H1 (cell line): ENCODE measurements around the gene GAPDH. TPM values are rescaled to one million over a fixed set of nuclear protein-coding genes. Genes with fewer than 3 reads are reported as not detected.

Source experiments
- CTCF ChIA-PET: fragments of 300-600 bp; sonication (Branson Sonifier 250); formaldehyde crosslinking; loops from one replicate; lab custom pipeline; 2021; ENCODE audit not compliant: partially characterized antibody; lab: Charles Lee
- POLR2A ChIA-PET: fragments of 300-600 bp; sonication (Branson Sonifier 250); formaldehyde crosslinking; loops from one replicate; lab custom pipeline; 2021; ENCODE audit warnings: inconsistent platforms; ENCODE audit not compliant: partially characterized antibody; lab: Charles Lee
- DNase-seq, 2 experiments: peaks; one replicate each; pipeline versions ENCODE4 v3.0.0 to v3.0.0-alpha.2; 2010 to 2022; ENCODE audit warnings: low spot score in 2 of 2, low read depth in 1 of 2, mixed read lengths in 1 of 2
- FAIRE-seq: peaks from 2 replicates; lab custom pipeline; 2011; peaks lifted over from hg19 to GRCh38; lab: Jason Lieb, UNC
- H2AFZ ChIP-seq: 2 replicates; pipeline ENCODE4 v1.8.1; 2012; ENCODE audit warnings: low read length, inconsistent platforms
- H2AK5ac ChIP-seq: 2 replicates; pipeline ENCODE4 v1.6.1; 2013; ENCODE audit warnings: low read depth, low read length
- H2BK120ac ChIP-seq: replicated peaks from 2 replicates; pipeline ENCODE3; 2013; ENCODE audit warnings: low read depth, low read length, inconsistent platforms
- H2BK12ac ChIP-seq: 2 replicates; pipeline ENCODE4 v1.6.1; 2013; ENCODE audit warnings: low read depth, low read length
- H2BK15ac ChIP-seq: 2 replicates; pipeline ENCODE4 v1.6.1; 2013; ENCODE audit warnings: low read length
- H2BK20ac ChIP-seq: 2 replicates; pipeline ENCODE4 v1.6.1; 2013; ENCODE audit warnings: low read length
- H2BK5ac ChIP-seq: 2 replicates; pipeline ENCODE4 v1.6.1; 2013; ENCODE audit warnings: low read depth, low read length
- H3K14ac ChIP-seq: 2 replicates; pipeline ENCODE4 v1.6.1; 2013; ENCODE audit warnings: inconsistent platforms; ENCODE audit not compliant: insufficient read length
- H3K18ac ChIP-seq: 2 replicates; pipeline ENCODE4 v1.6.1; 2013; ENCODE audit warnings: low read length; ENCODE audit errors: extremely low read depth
- H3K23ac ChIP-seq: 2 replicates; pipeline ENCODE4 v1.6.1; 2013; ENCODE audit warnings: inconsistent platforms; ENCODE audit not compliant: insufficient read length
- H3K23me2 ChIP-seq: 2 replicates; pipeline ENCODE4 v1.6.1; 2013; ENCODE audit warnings: low read depth, low read length
- H3K27ac ChIP-seq: 2 replicates; pipeline ENCODE4 v1.6.1; 2011; ENCODE audit warnings: low read depth, low read length, inconsistent platforms
- H3K27me3 ChIP-seq, 4 experiments: replicated peaks in 1 of 4; 1 replicate in 1 of 4; 2 replicates in 3 of 4; pipeline versions ENCODE4 v1.6.1 to v1.8.1; 2011 to 2013; ENCODE audit warnings: low read length in 3 of 4, mild to moderate bottlenecking in 3 of 4, inconsistent platforms in 2 of 4, mixed read lengths in 2 of 4, moderate library complexity in 1 of 4; ENCODE audit not compliant: control insufficient read depth in 3 of 4, insufficient read depth in 3 of 4; ENCODE audit errors: extremely low read depth in 1 of 4
- H3K36me3 ChIP-seq, 4 experiments: 2 replicates each; pipeline versions ENCODE4 v1.6.1 to v1.8.1; 2011 to 2013; ENCODE audit warnings: mild to moderate bottlenecking in 4 of 4, low read length in 3 of 4, moderate library complexity in 2 of 4, control low read depth in 1 of 4, inconsistent platforms in 1 of 4; ENCODE audit not compliant: insufficient read depth in 4 of 4, control insufficient read depth in 2 of 4
- H3K4ac ChIP-seq: replicated peaks from 2 replicates; pipeline ENCODE3; 2013; ENCODE audit warnings: low read length, low read depth, mixed read lengths, inconsistent platforms; ENCODE audit not compliant: insufficient read length
- H3K4me1 ChIP-seq, 4 experiments: replicated peaks in 1 of 4; 1 replicate in 1 of 4; 2 replicates in 3 of 4; pipeline versions ENCODE4 v1.6.1 to v1.8.1; 2011 to 2013; ENCODE audit warnings: low read length in 3 of 4, inconsistent platforms in 2 of 4, mixed read lengths in 1 of 4; ENCODE audit not compliant: insufficient read depth in 4 of 4, control insufficient read depth in 3 of 4
- H3K4me2 ChIP-seq, 2 experiments: 2 replicates each; pipeline versions ENCODE4 v1.6.1 to v1.8.1; 2011 to 2013; ENCODE audit warnings: low read depth in 2 of 2, low read length in 2 of 2, control low read depth in 1 of 2, inconsistent platforms in 1 of 2, mild to moderate bottlenecking in 1 of 2; ENCODE audit not compliant: insufficient read depth in 1 of 2
- H3K4me3 ChIP-seq, 4 experiments: fragments of 200-600, 300-600 bp in 1 of 4; sonication (generic), shearing (Covaris generic), sonication (Bioruptor Twin) in 1 of 4; 2 replicates each; pipeline versions ENCODE4 v1.5.1 to v1.8.1; 2011 to 2016; ENCODE audit warnings: low read length in 4 of 4, low read depth in 3 of 4, control low read depth in 2 of 4, inconsistent platforms in 2 of 4, mild to moderate bottlenecking in 2 of 4, mixed read lengths in 1 of 4, moderate library complexity in 1 of 4; ENCODE audit not compliant: insufficient read depth in 2 of 4; ENCODE audit errors: extremely low read depth in 1 of 4
- H3K56ac ChIP-seq: replicated peaks from 2 replicates; pipeline ENCODE3; 2013; ENCODE audit warnings: low read depth, mild to moderate bottlenecking, mixed read lengths, low read length, inconsistent platforms; ENCODE audit not compliant: insufficient read length
- H3K79me1 ChIP-seq: 2 replicates; pipeline ENCODE4 v1.6.1; 2013; ENCODE audit warnings: low read depth, low read length, control low read depth
- H3K79me2 ChIP-seq, 2 experiments: 2 replicates each; pipeline versions ENCODE4 v1.6.1 to v1.8.1; 2012 to 2013; ENCODE audit warnings: low read length in 2 of 2, mild to moderate bottlenecking in 2 of 2, inconsistent platforms in 1 of 2; ENCODE audit not compliant: insufficient read depth in 2 of 2, control insufficient read depth in 1 of 2
- H3K9ac ChIP-seq, 4 experiments: replicated peaks in 1 of 4; 1 replicate in 1 of 4; 2 replicates in 3 of 4; pipeline versions ENCODE4 v1.6.1 to v1.8.1; 2011 to 2013; ENCODE audit warnings: low read depth in 3 of 4, low read length in 3 of 4, control low read depth in 2 of 4, mild to moderate bottlenecking in 2 of 4, moderate library complexity in 2 of 4, inconsistent platforms in 1 of 4; ENCODE audit errors: extremely low read depth in 1 of 4
- H3K9me3 ChIP-seq, 2 experiments: 2 replicates each; pipeline versions ENCODE4 v1.6.1 to v1.8.1; 2012 to 2013; ENCODE audit warnings: mild to moderate bottlenecking in 2 of 2, moderate library complexity in 2 of 2, control low read depth in 1 of 2, inconsistent platforms in 1 of 2, low read depth in 1 of 2, low read length in 1 of 2, mixed read lengths in 1 of 2; ENCODE audit not compliant: insufficient read depth in 2 of 2
- H4K20me1 ChIP-seq, 2 experiments: replicated peaks in 1 of 2; 2 replicates each; pipeline versions ENCODE3 to v1.8.1; 2011 to 2013; ENCODE audit warnings: inconsistent platforms in 2 of 2, low read length in 2 of 2, mild to moderate bottlenecking in 1 of 2; ENCODE audit not compliant: insufficient read depth in 2 of 2, control insufficient read depth in 1 of 2
- H4K5ac ChIP-seq: 2 replicates; pipeline ENCODE4 v1.6.1; 2013; ENCODE audit warnings: low read length, low read depth, mixed read lengths, inconsistent platforms; ENCODE audit not compliant: insufficient read length
- H4K8ac ChIP-seq: 2 replicates; pipeline ENCODE4 v1.8.0; 2013; ENCODE audit warnings: mild to moderate bottlenecking, moderate library complexity, low read length, inconsistent platforms; ENCODE audit not compliant: insufficient read depth; ENCODE audit errors: extremely low read depth
- H4K91ac ChIP-seq: replicated peaks from 2 replicates; pipeline ENCODE3; 2013; ENCODE audit warnings: low read length, mixed read lengths, inconsistent platforms; ENCODE audit not compliant: insufficient read length
- ASH2L ChIP-seq: fragments of 200-600, 300-600 bp; sonication (generic); IDR thresholded peaks from one replicate; pipeline ENCODE4 v1.7.1; 2017; ENCODE audit warnings: low read length
- CBX5 ChIP-seq: fragments of 300-800, 300-1000 bp; sonication (generic); IDR thresholded peaks from 2 replicates; pipeline ENCODE4 v1.7.1; 2016; ENCODE audit warnings: antibody characterized with exemption, low read length, low read depth
- CREB1 ChIP-seq: IDR thresholded peaks from 2 replicates; pipeline ENCODE4 v1.6.1; 2012; ENCODE audit warnings: inconsistent platforms
- EP300 ChIP-seq, 2 experiments: IDR thresholded peaks; 1 replicate in 1 of 2; 2 replicates in 1 of 2; pipeline ENCODE4 v1.6.1; 2011 to 2012; ENCODE audit warnings: low read depth in 2 of 2, low read length in 2 of 2, mild to moderate bottlenecking in 2 of 2, borderline replicate concordance in 1 of 2, inconsistent platforms in 1 of 2, moderate library complexity in 1 of 2
- NANOG ChIP-seq: IDR thresholded peaks from 2 replicates; pipeline ENCODE4 v1.6.1; 2011; ENCODE audit warnings: low read length, low read depth, mild to moderate bottlenecking, inconsistent platforms; ENCODE audit not compliant: insufficient read depth, poor library complexity, severe bottlenecking
- RAD21 ChIP-seq, 2 experiments: IDR thresholded peaks in 1 of 2; conservative IDR thresholded peaks in 1 of 2; 2 replicates each; pipeline ENCODE4 v1.6.1; 2011; ENCODE audit warnings: low read depth in 2 of 2, low read length in 2 of 2, improper control_type of control experiment in 1 of 2, inconsistent platforms in 1 of 2, mild to moderate bottlenecking in 1 of 2, moderate library complexity in 1 of 2
- SUZ12 ChIP-seq: fragments of 200-600 bp; sonication (generic); IDR thresholded peaks from 2 replicates; pipeline ENCODE4 v1.6.1; 2012; ENCODE audit warnings: mild to moderate bottlenecking, inconsistent platforms, low read length, moderate library complexity, mixed read lengths
- TAF7 ChIP-seq: optimal IDR thresholded peaks from 2 replicates; pipeline ENCODE3; 2011; ENCODE audit warnings: low read depth, mild to moderate bottlenecking, inconsistent platforms, low read length, moderate library complexity, borderline replicate concordance
- WGBS, 2 experiments: shearing (Covaris generic) in 1 of 2; methylation state at CpG; one replicate each; pipeline versions ENCODE4 v1.1.6 to v1.1.7; 2013 to 2015; ENCODE audit warnings: low lambda C conversion rate in 2 of 2, mixed read lengths in 2 of 2, inconsistent platforms in 1 of 2, low coverage in 1 of 2, missing lambda C conversion rate in 1 of 2; ENCODE audit not compliant: insufficient replicate concordance in 2 of 2, insufficient coverage in 1 of 2, insufficient read length in 1 of 2; ENCODE audit errors: extremely low coverage in 1 of 2, missing lambda C conversion rate in 1 of 2; 5-methylcytosine and 5-hydroxymethylcytosine counted together
- polyA plus RNA-seq, 7 experiments: library from polyadenylated mRNA; depleted of rRNA in 3 of 7; stranded (reverse) in 5 of 7; unstranded in 2 of 7; fragments of >200 nt in 5 of 7; fragments of 200-250 nt in 2 of 7; gene quantifications; 1 replicate in 5 of 7; 2 replicates in 1 of 7; 4 replicates in 1 of 7; pipeline versions ENCODE4 v1.2.1 to v1.2.3, GENCODE V29; 2011 to 2013; ENCODE audit warnings: missing spikeins in 2 of 7, mixed read lengths in 2 of 7
- total RNA-seq: library from RNA; stranded (reverse); fragmentation: NEBNext Ultra II Directional; extraction: Animal tissue kit (Norgen Biotek cat#: 25700); gene quantifications from 2 replicates; pipeline ENCODE4 v1.2.1, GENCODE V29; 2021

Gene GAPDH
- total and polyA plus RNA-seq, 2 of the 8 experiments (the other 6 are each of a cell fraction or from before 2014, with no cell fraction given) = 5,175 to 15,878 TPM

GRCh38 chr12:6569786-6570185, 35.5 kb downstream of the GAPDH start:
- Histone ChIP-seq H3K27ac (no peak overlapping the region), H2AK5ac (no peak overlapping the region), H4K20me1 (peaks cover 0 to 7% of the 10 kb centered on the region in 2 experiments), H2BK20ac (no peak overlapping the region), H3K27me3 (no peaks in the 10 kb centered on the region), H2AFZ (no peak overlapping the region), H2BK15ac (no peak overlapping the region), H3K9ac (no peak overlapping the region), H3K56ac (no peak overlapping the region), H2BK120ac (no peak overlapping the region), H3K79me2 (peaks cover 0 to 24% of the 10 kb centered on the region in 2 experiments; a peak in 2 of 4 replicates), H2BK5ac (no peak overlapping the region), H2BK12ac (no peak overlapping the region), H3K9me3 (no peaks in the 10 kb centered on the region), H3K23ac (no peak overlapping the region), H4K5ac (no peak overlapping the region), H4K8ac (no peak overlapping the region), H3K4me2 (no peak overlapping the region; a peak in 1 of 4 replicates), H3K18ac (no peak overlapping the region), H3K14ac (no peak overlapping the region), H3K79me1 (no peaks in the 10 kb centered on the region; the same call in 1 of the 2 replicates), H3K23me2 (peaks cover 4% of the 10 kb centered on the region), H4K91ac (no peak overlapping the region), H3K4ac (no peak overlapping the region), H3K4me3 (no peak overlapping the region), H3K4me1 (peaks cover 0 to 8% (median 4%) of the 10 kb centered on the region in 4 experiments; a peak in 5 of 7 replicates), H3K36me3 (peaks cover 25 to 53% (median 40%) of the 10 kb centered on the region in 4 experiments)
- FAIRE-seq (no peak), DNase-seq (no peak)
- ChIA-PET CTCF (interaction anchor here (1.2 to 4.1 kb wide), 13 partner anchors 11 to 47 kb away, joined by 3 to 47 read pairs (median 8); no protein-coding TSS in a partner anchor), POLR2A (interaction anchor here (0.7 to 5.6 kb wide), 13 partner anchors 13 to 299 kb away, joined by 3 to 76 read pairs (median 5); partner anchors contain the start of gene GAPDH)
- TF ChIP-seq TAF7 (no peak), RAD21 (IDR thresholded peaks at IDR 0.05 in 1 of 2, conservative IDR thresholded peaks at IDR 0.05 in 1 of 2; ENCODE audit: low read depth in 2 of 2, low read length in 2 of 2) (no peak), SUZ12 (no peak), CBX5 (no peak), EP300 (IDR thresholded peaks at IDR 0.05; ENCODE audit: borderline replicate concordance in 1 of 2, low read depth in 2 of 2, low read length in 2 of 2) (no peak), ASH2L (no peak), NANOG (no peak), CREB1 (no peak)
- WGBS, 2 experiments = 91% methylated on average over 7 of the region's 7 CpGs; no CpG with 5 or more reads in 1 of the 2 experiments
